Heart right ventricle (tissue), 16 donors: ENCODE measurements around the gene ZNF106. TPM values are rescaled to one million over a fixed set of nuclear protein-coding genes. Genes with fewer than 3 reads are reported as not detected.

Experiments
- ATAC-seq, 8 donors: fragments of 200-7000 bp; cut with Tn5 transposase; one replicate each; pipeline ENCODE4 v1.9.1; 2020; ENCODE audit warnings: mild to moderate bottlenecking in 8 of 8, moderate library complexity in 8 of 8, moderate number of reproducible peaks in 1 of 8
- DNase-seq, 2 donors: peaks; one replicate each; pipeline ENCODE4 v3.0.0-alpha.2; 2020
- H3K27ac ChIP-seq, 10 donors: fragments of 200-600 bp; sonication (generic) in 2 of 10; one replicate each; pipeline versions ENCODE4 v1.5.0 to v1.8.0; 2020 to 2022; ENCODE audit warnings: mild to moderate bottlenecking in 3 of 10
- H3K27me3 ChIP-seq, 7 donors: fragments of 200-600 bp; one replicate each; pipeline ENCODE4 v1.8.0; 2021 to 2022; ENCODE audit warnings: mild to moderate bottlenecking in 2 of 7
- H3K36me3 ChIP-seq, 9 donors: fragments of 200-600 bp; sonication (generic) in 1 of 9; one replicate each; pipeline versions ENCODE4 v1.5.0 to v1.8.0; 2020 to 2022; ENCODE audit warnings: mild to moderate bottlenecking in 2 of 9
- H3K4me1 ChIP-seq, 9 donors: fragments of 200-600 bp; sonication (generic) in 1 of 9; one replicate each; pipeline versions ENCODE4 v1.5.0 to v1.8.0; 2020 to 2022; ENCODE audit warnings: mild to moderate bottlenecking in 4 of 9
- H3K4me3 ChIP-seq, 10 donors: fragments of 200-600 bp; sonication (generic) in 2 of 10; one replicate each; pipeline versions ENCODE4 v1.5.0 to v1.8.0; 2020 to 2022; ENCODE audit warnings: mild to moderate bottlenecking in 7 of 10, moderate library complexity in 2 of 10
- H3K9me3 ChIP-seq, 11 donors: fragments of 200-600 bp in 10 of 11; sonication (generic) in 2 of 11; one replicate each; pipeline versions ENCODE4 v1.5.0 to v1.8.0; 2013 to 2022; ENCODE audit warnings: mild to moderate bottlenecking in 2 of 11, control low read depth in 1 of 11, moderate library complexity in 1 of 11
- CTCF ChIP-seq, 9 donors: fragments of 200-600 bp; sonication (generic) in 2 of 9; IDR thresholded peaks; one replicate each; pipeline versions ENCODE4 v1.5.0 to v1.8.0; 2021 to 2022; ENCODE audit warnings: antibody characterized with exemption in 9 of 9, mild to moderate bottlenecking in 5 of 9, moderate library complexity in 1 of 9
- WGBS, 2 donors: extraction: QIAGEN DNeasy Blood & Tissue Kit; methylation state at CpG; one replicate each; pipeline ENCODE4 v1.1.7; 2013; ENCODE audit warnings: inconsistent platforms in 1 of 2; 5-methylcytosine and 5-hydroxymethylcytosine counted together
- intact Hi-C, 10 donors: fragments of 100-400 bp; cut with DNase I; formaldehyde crosslinking; loops; one replicate each; pipeline versions ENCODE4 v1.11.1 to v1.14.2; 2022
- polyA plus RNA-seq, 2 donors: library from polyadenylated mRNA; stranded (reverse); fragments of 200-250 nt; gene quantifications; one replicate each; pipeline ENCODE4 v1.2.3, GENCODE V29; 2013
- total RNA-seq, 10 donors: library from RNA; stranded (reverse); fragmentation: NEBNext Ultra II Directional in 3 of 10; extraction: Animal tissue kit (Norgen Biotek cat#: 25700) in 3 of 10; gene quantifications; one replicate each; pipeline versions ENCODE4 v1.2.1 to v1.2.4, GENCODE V29; 2021 to 2023
- donor health status: Arrhythmogenic right ventricular cardiomyopathy.
- donor health status: ischemic (EF 13 %, LVEDD 7.1; RV severe dilation, severe dysfunction).
- donor health status: healthy with polysubstance abuse.
- donor health status: DM: no; HTN: yes; CAD: no.
- donor health status: DM: no; HTN: no; CAD: no.
- donor health status: ischemic (EF 25% LVEDD 6.9; RV normal size, moderate dysfunction).
- donor health status: ischemic (EF 25% LVEDD 5.7; RV mildly dilated, moderate dysfunction).
- donor health status: healthy.
- donor health status: DM: yes; HTN: yes; CAD: no.
- donor health status: Ischemic cardiomyopathy.
- donor health status: ischemic (EF 35%, LVEDD 5.7; RV mildly dilated, moderate dysfunction).
- donor health status: nonischemic (EF 11% LVEDD 7.7; RV severe dilation, severe dysfunction).
- donor health status: DM: yes; HTN: yes; CAD: no.
- donor health status: PGD.
- donor health status: ischemic (EF 29% LVEDD 5.4; RV normal size, mild dysfunction).
- donor health status: nonischemic (EF 23%, LVEDD 6.1; RV moderate dilation, normal function).

The ZNF106 gene
- total and polyA plus RNA-seq, 12 donors, result 52.6 to 945 (median 720) TPM

- Histone ChIP-seq H3K36me3 (peaks cover 0 to 52% (median 9%) of the 10 kb centered on the region in 9 donors), H3K4me3 (no peak overlapping the region), H3K27ac (no peak overlapping the region), H3K4me1 (peaks cover 0 to 6% (median 0%) of the 10 kb centered on the region in 9 donors), H3K27me3 (no peaks in the 10 kb centered on the region), H3K9me3 (no peaks in the 10 kb centered on the region)
- no peak for TF ChIP-seq CTCF (IDR thresholded peaks at IDR 0.05)
- no peak for DNase-seq
- WGBS, 2 donors, result 95 to 96% methylated on average over 7 of the region's 7 CpGs
- intact Hi-C loops, result no loop called here
- ATAC-seq, result no peak
These were observed 87.6 kb downstream of the ZNF106 start for GRCh38 chr15:42403389-42403788.

- Histone ChIP-seq H3K27me3 (no peaks in the 10 kb centered on the region), H3K4me3 (no peak overlapping the region), H3K9me3 (no peaks in the 10 kb centered on the region), H3K36me3 (peaks cover 0 to 52% (median 9%) of the 10 kb centered on the region in 9 donors), H3K4me1 (peaks cover 0 to 6% (median 0%) of the 10 kb centered on the region in 9 donors), H3K27ac (no peak overlapping the region)
- ATAC-seq (no peak), DNase-seq (no peak)
- TF ChIP-seq CTCF (IDR thresholded peaks at IDR 0.05), result no peak
- intact Hi-C loops, result no loop called here
- 87 to 90% methylated on average over 15 of the region's 15 CpGs for WGBS, 2 donors
These were observed 88.3 kb downstream of the ZNF106 start for GRCh38 chr15:42402455-42403205.

GRCh38 chr15:42401544-42402454, 89.1 kb downstream of the ZNF106 start:
- Histone ChIP-seq H3K27ac (no peak overlapping the region), H3K4me3 (no peak overlapping the region), H3K9me3 (no peaks in the 10 kb centered on the region), H3K4me1 (peaks cover 0 to 6% (median 0%) of the 10 kb centered on the region in 9 donors), H3K27me3 (no peaks in the 10 kb centered on the region), H3K36me3 (peaks cover 0 to 59% (median 9%) of the 10 kb centered on the region in 9 donors)
- 84 to 86% methylated on average over 24 of the region's 24 CpGs for WGBS, 2 donors
- no peak for TF ChIP-seq CTCF (IDR thresholded peaks at IDR 0.05)
- no peak for DNase-seq
- ATAC-seq, result no peak
- intact Hi-C loops, result no loop called here

- H3K4me3 ChIP-seq, result no peak overlapping the region
- H3K36me3 ChIP-seq, result peaks cover 0 to 31% (median 6%) of the 10 kb centered on the region in 9 donors
- no peaks in the 10 kb centered on the region for H3K27me3 ChIP-seq
- no peaks in the 10 kb centered on the region for H3K4me1 ChIP-seq
- TF ChIP-seq CTCF (IDR thresholded peaks at IDR 0.05), result no peak
- no peak overlapping the region for H3K27ac ChIP-seq
- 69 to 77% methylated on average over 1 of the region's 1 CpG for WGBS, 2 donors
- DNase-seq, result no peak
- no peak for ATAC-seq
- no peaks in the 10 kb centered on the region for H3K9me3 ChIP-seq
- intact Hi-C loops, result no loop called here
These were observed 95.1 kb downstream of the ZNF106 start for GRCh38 chr15:42395838-42396237.
